Endothelial cell of umbilical vein (primary cell): ENCODE measurements around the gene ISX.

Experiments used
- CTCF ChIP-seq, 2 donors: IDR thresholded peaks; 1 replicate in 1 of 2; 2 replicates in 1 of 2; pipeline ENCODE4 v1.5.1; 2011; ENCODE audit warnings: low read length in 2 of 2, mild to moderate bottlenecking in 2 of 2, moderate library complexity in 2 of 2, control low read depth in 1 of 2, inconsistent platforms in 1 of 2, low read depth in 1 of 2; ENCODE audit not compliant: insufficient read depth in 1 of 2; ENCODE audit errors: extremely low read depth in 1 of 2
- EZH2 ChIP-seq: IDR thresholded peaks from 2 replicates; pipeline ENCODE4 v1.6.1; 2012; ENCODE audit warnings: borderline replicate concordance, low read depth, mild to moderate bottlenecking, moderate library complexity, low read length, inconsistent platforms; ENCODE audit not compliant: severe bottlenecking
- FOS ChIP-seq: IDR thresholded peaks from 2 replicates; pipeline ENCODE4 v1.6.1; 2011; ENCODE audit warnings: mild to moderate bottlenecking, low read length, moderate library complexity, borderline replicate concordance; ENCODE audit not compliant: insufficient read depth
- JUN ChIP-seq: IDR thresholded peaks from 2 replicates; pipeline ENCODE4 v1.6.1; 2011; ENCODE audit warnings: borderline replicate concordance, low read depth; ENCODE audit not compliant: insufficient read length, insufficient read depth
- POLR2A ChIP-seq: IDR thresholded peaks from 2 replicates; pipeline ENCODE4 v1.6.1; 2012; ENCODE audit warnings: low read depth, mild to moderate bottlenecking, control low read depth, low read length
- POLR2AphosphoS5 ChIP-seq: IDR thresholded peaks from 2 replicates; pipeline ENCODE4 v1.6.1; 2012; ENCODE audit warnings: low read depth, mild to moderate bottlenecking, control low read depth, low read length, moderate library complexity; ENCODE audit not compliant: insufficient read depth
- TF ChIP-seq, protein P1 (sequence below): IDR thresholded peaks from 2 replicates; pipeline ENCODE4 v1.6.1; 2011; ENCODE audit not compliant: insufficient read depth, insufficient read length

DNA sequence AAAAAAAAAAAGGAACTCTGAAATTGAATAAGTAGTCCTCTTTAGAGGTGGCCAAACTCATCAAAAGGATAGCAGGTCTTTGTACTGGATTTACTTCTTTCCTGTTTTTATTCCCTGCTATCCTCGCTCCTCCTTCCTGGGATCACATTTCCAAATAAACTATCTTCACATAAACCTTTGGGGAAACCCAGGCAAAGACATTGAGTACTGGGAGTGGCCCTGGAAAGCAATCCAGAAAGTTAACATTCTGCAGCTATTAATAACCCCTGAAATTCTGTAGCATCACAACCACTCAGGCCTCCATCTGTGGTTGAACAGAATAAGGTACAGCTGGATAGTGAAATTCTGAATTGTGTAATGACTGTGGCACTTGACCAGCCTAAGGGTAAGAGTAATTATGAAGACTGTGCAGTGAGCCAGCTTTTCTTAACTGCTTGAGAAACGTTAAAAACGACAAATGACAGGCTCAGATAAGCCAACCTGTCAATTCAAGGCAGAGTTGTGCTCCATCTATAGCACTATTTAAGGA is 58.8 kb downstream of the ISX start:
- TF ChIP-seq POLR2A (no peak), CTCF (IDR thresholded peaks at IDR 0.05; ENCODE audit: extremely low read depth in 1 of 2, insufficient read depth in 1 of 2, low read depth in 1 of 2, low read length in 2 of 2) (no peak), EZH2 (no peak), POLR2AphosphoS5 (no peak), JUN (no peak), FOS (no peak)
- TF ChIP-seq, protein P1, sequence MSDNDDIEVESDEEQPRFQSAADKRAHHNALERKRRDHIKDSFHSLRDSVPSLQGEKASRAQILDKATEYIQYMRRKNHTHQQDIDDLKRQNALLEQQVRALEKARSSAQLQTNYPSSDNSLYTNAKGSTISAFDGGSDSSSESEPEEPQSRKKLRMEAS, result no peak
